Activated CD8-positive, alpha-beta memory T cell treated with anti-CD3 and anti-CD28 coated beads, Interleukin-2, amount 50 U/mL, for 24 hours (primary cell): ENCODE measurements around the gene CACNA1C.

Source experiments
- DNase-seq: peaks from one replicate; pipeline ENCODE4 v3.0.0-alpha.2; 2020; ENCODE audit errors: extremely low read depth

Gene CACNA1C

GRCh38 chr12:2140858-2141519, 88.2 kb downstream of the CACNA1C start:
- no peak for DNase-seq

GRCh38 chr12:2142068-2142467, 89.3 kb downstream of the CACNA1C start:
- DNase-seq = no peak

- DNase-seq = no peak
Observed at GRCh38 chr12:2144951-2145350, 92.2 kb downstream of the CACNA1C start.

- no peak for DNase-seq
Observed at GRCh38 chr12:2145433-2145998, 92.7 kb downstream of the CACNA1C start.

- DNase-seq = no peak
Observed at GRCh38 chr12:2147335-2147734, 94.5 kb downstream of the CACNA1C start.

- no peak for DNase-seq
Observed at GRCh38 chr12:2149091-2149490, 96.3 kb downstream of the CACNA1C start.

- DNase-seq = no peak
Observed at GRCh38 chr12:2150833-2151232, 98.0 kb downstream of the CACNA1C start.

- no peak for DNase-seq
Observed at GRCh38 chr12:2151391-2151790, 98.6 kb downstream of the CACNA1C start.

- no peak for DNase-seq
Observed at GRCh38 chr12:2152134-2152533, 99.3 kb downstream of the CACNA1C start.

- no peak for DNase-seq
Observed at GRCh38 chr12:2154050-2154449, 101.3 kb downstream of the CACNA1C start.

GRCh38 chr12:2154521-2154920, 101.7 kb downstream of the CACNA1C start:
- no peak for DNase-seq

GRCh38 chr12:2156333-2156732, 103.5 kb downstream of the CACNA1C start:
- DNase-seq = no peak

GRCh38 chr12:2160043-2160442, 107.3 kb downstream of the CACNA1C start:
- DNase-seq = no peak

GRCh38 chr12:2161473-2161872, 108.7 kb downstream of the CACNA1C start:
- DNase-seq = no peak

GRCh38 chr12:2163177-2163941, 110.6 kb downstream of the CACNA1C start:
- no peak for DNase-seq

- DNase-seq = no peak
Observed at GRCh38 chr12:2165021-2165420, 112.2 kb downstream of the CACNA1C start.

GRCh38 chr12:2165927-2166326, 113.1 kb downstream of the CACNA1C start:
- DNase-seq = no peak

- DNase-seq = no peak
Observed at GRCh38 chr12:2166696-2167095, 113.9 kb downstream of the CACNA1C start.

GRCh38 chr12:2167231-2167630, 114.4 kb downstream of the CACNA1C start:
- DNase-seq = no peak

- DNase-seq = no peak
Observed at GRCh38 chr12:2168808-2169207, 116.0 kb downstream of the CACNA1C start.

- no peak for DNase-seq
Observed at GRCh38 chr12:2169489-2169888, 116.7 kb downstream of the CACNA1C start.

GRCh38 chr12:2169940-2170339, 117.2 kb downstream of the CACNA1C start:
- no peak for DNase-seq

- no peak for DNase-seq
Observed at GRCh38 chr12:2170376-2170775, 117.6 kb downstream of the CACNA1C start.
